Tibial artery (tissue), 4 donors: ENCODE data around the gene HOXA11.
A peak's percentile ranks its signal among the peaks of the same experiment; 100 is the strongest.

Experiments
- DNase-seq, 2 donors: peaks; one replicate each; pipeline ENCODE4 v3.0.0-alpha.2; 2019
- H3K27ac ChIP-seq, 2 donors: fragments of 200-600 bp; sonication (generic) in 1 of 2; 1 replicate in 1 of 2; 2 replicates in 1 of 2; pipeline ENCODE4 v1.5.1; 2018 to 2019; ENCODE audit warnings: mild to moderate bottlenecking in 1 of 2
- H3K27me3 ChIP-seq, 2 donors: fragments of 200-600 bp; sonication (generic) in 1 of 2; one replicate each; pipeline versions ENCODE4 v1.5.1 to v1.6.0; 2016 to 2019
- H3K36me3 ChIP-seq, 3 donors: fragments of 200-600 bp; sonication (generic) in 2 of 3; one replicate each; pipeline ENCODE4 v1.5.1; 2016 to 2019; ENCODE audit warnings: mild to moderate bottlenecking in 2 of 3
- H3K4me1 ChIP-seq, 4 donors: fragments of 200-600 bp; sonication (generic) in 2 of 4; 1 replicate in 3 of 4; 2 replicates in 1 of 4; pipeline ENCODE4 v1.5.1; 2016 to 2019
- H3K4me3 ChIP-seq, 2 donors: fragments of 200-600 bp; sonication (generic) in 1 of 2; 1 replicate in 1 of 2; 2 replicates in 1 of 2; pipeline ENCODE4 v1.5.1; 2018 to 2019; ENCODE audit warnings: mild to moderate bottlenecking in 2 of 2
- H3K9me3 ChIP-seq, 3 donors: fragments of 200-600 bp; sonication (generic) in 1 of 3; one replicate each; pipeline ENCODE4 v1.5.1; 2016 to 2019
- CTCF ChIP-seq, 2 experiments: fragments of 200-600 bp in 1 of 2; fragments of 450-650 bp in 1 of 2; IDR thresholded peaks; one replicate each; pipeline ENCODE4 v1.5.1; 2017 to 2019; ENCODE audit warnings: antibody characterized with exemption in 2 of 2, mild to moderate bottlenecking in 1 of 2, moderate library complexity in 1 of 2
- intact Hi-C: fragments of 100-400 bp; cut with DNase I; formaldehyde crosslinking; loops from one replicate; pipeline ENCODE4 v1.15.0; 2023; ENCODE audit warnings: low total_unique reads

HOXA11 gene

GRCh38 chr7:27185013-27185853 lies at the start of gene HOXA11:
TSS of gene HOXA11 (minus strand) at chr7:27185232. CDS start at chr7:27185144, 88 bp downstream.
- H3K36me3 ChIP-seq = no peaks in the 10 kb centered on the region
- H3K4me1 ChIP-seq = peaks cover 0 to 23% (median 22%) of the 10 kb centered on the region in 4 donors
- H3K27me3 ChIP-seq = peaks cover 0 to 92% of the 10 kb centered on the region in 2 donors
- DNase-seq = peak; percentile 77 to 81
- H3K27ac ChIP-seq = peak within 1 kb of the TSS; percentile 34 to 60
- H3K4me3 ChIP-seq = peak within 1 kb of the TSS; percentile 47 to 59
- intact Hi-C loops = no loop called here
- H3K9me3 ChIP-seq = no peaks in the 10 kb centered on the region
- TF ChIP-seq CTCF (IDR thresholded peaks at IDR 0.05) = no peak

- Histone ChIP-seq H3K4me1 (peaks cover 0 to 5% (median 0%) of the 10 kb centered on the region in 4 donors), H3K36me3 (no peaks in the 10 kb centered on the region), H3K27ac (no peak overlapping the region), H3K4me3 (no peak overlapping the region), H3K9me3 (no peaks in the 10 kb centered on the region), H3K27me3 (peaks cover 0 to 33% of the 10 kb centered on the region in 2 donors)
- TF ChIP-seq CTCF (IDR thresholded peaks at IDR 0.05) = no peak
- DNase-seq = peak; percentile 4 to 12
- intact Hi-C loops = no loop called here
These were observed 44.4 kb upstream of the HOXA11 start for GRCh38 chr7:27229448-27229847.

GRCh38 chr7:27224983-27225934 lies 40.2 kb upstream of the HOXA11 start:
- intact Hi-C loops = no loop called here
- no peak overlapping the region for H3K27ac ChIP-seq
- TF ChIP-seq CTCF (IDR thresholded peaks at IDR 0.05) = no peak
- H3K27me3 ChIP-seq = peaks cover 0 to 41% of the 10 kb centered on the region in 2 donors
- H3K4me3 ChIP-seq = no peak overlapping the region
- peaks cover 0 to 4% (median 0%) of the 10 kb centered on the region in 3 donors for H3K9me3 ChIP-seq
- peak in 1 of 2 donors; percentile 55 for DNase-seq
- peaks cover 0 to 5% (median 0%) of the 10 kb centered on the region in 4 donors for H3K4me1 ChIP-seq
- no peaks in the 10 kb centered on the region for H3K36me3 ChIP-seq

- DNase-seq = no peak
- intact Hi-C loops = no loop called here
- peaks cover 0 to 53% of the 10 kb centered on the region in 2 donors for H3K27me3 ChIP-seq
- no peaks in the 10 kb centered on the region for H3K36me3 ChIP-seq
- no peak overlapping the region for H3K27ac ChIP-seq
- no peak overlapping the region for H3K4me3 ChIP-seq
- H3K9me3 ChIP-seq = peaks cover 0 to 4% (median 0%) of the 10 kb centered on the region in 3 donors
- no peak for TF ChIP-seq CTCF (IDR thresholded peaks at IDR 0.05)
- H3K4me1 ChIP-seq = peaks cover 0 to 5% (median 0%) of the 10 kb centered on the region in 4 donors
These were observed 39.0 kb upstream of the HOXA11 start for GRCh38 chr7:27223941-27224575.

- TF ChIP-seq CTCF (IDR thresholded peaks at IDR 0.05) = no peak
- peaks cover 0 to 4% (median 0%) of the 10 kb centered on the region in 3 donors for H3K9me3 ChIP-seq
- H3K4me1 ChIP-seq = peaks cover 0 to 5% (median 0%) of the 10 kb centered on the region in 4 donors
- DNase-seq = no peak
- no peak overlapping the region for H3K27ac ChIP-seq
- peaks cover 0 to 59% of the 10 kb centered on the region in 2 donors for H3K27me3 ChIP-seq
- no peak overlapping the region for H3K4me3 ChIP-seq
- H3K36me3 ChIP-seq = no peaks in the 10 kb centered on the region
- intact Hi-C loops = no loop called here
These were observed 36.3 kb upstream of the HOXA11 start for GRCh38 chr7:27221201-27221797.
